ENCODE results near the gene ZDHHC9.

The ZDHHC9 gene

DNA sequence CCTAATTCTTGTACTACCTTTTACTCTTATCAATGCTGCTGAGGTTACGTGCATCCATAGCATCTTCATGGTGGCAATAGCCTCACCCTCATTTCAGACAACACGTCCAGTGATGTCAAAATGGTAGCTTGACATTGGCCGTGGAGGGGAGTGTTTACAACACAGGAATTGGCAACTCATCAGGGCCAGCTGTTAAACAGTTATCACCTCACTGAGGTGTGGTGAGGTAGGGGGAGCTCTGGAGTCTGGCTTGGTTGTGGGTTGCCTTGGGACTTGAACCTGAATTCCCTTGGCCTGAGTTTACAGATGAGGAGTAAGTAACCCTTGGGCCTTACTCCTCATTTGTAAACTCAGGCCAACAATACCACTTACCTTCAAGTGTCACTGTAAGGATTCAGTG is 53.5 kb downstream of the ZDHHC9 start:
- TF ChIP-seq Cebpa-rat (IDR thresholded peaks at IDR 0.05) = no peak
- Histone ChIP-seq H4K20me1 (peaks cover 82% of the 10 kb centered on the region), H3K9me3 (no peaks in the 10 kb centered on the region), H3K4me3 (no peak overlapping the region), H3K4me2 (no peak overlapping the region), H3K27me3 (peaks cover 42% of the 10 kb centered on the region), H3K36me3 (peaks cover 80% of the 10 kb centered on the region), H3K9ac (no peak overlapping the region), H3K27ac (no peak overlapping the region), H3K4me1 (peaks cover 34% of the 10 kb centered on the region)

GRCh38 chrX:129788527-129788926 is 55.2 kb downstream of the ZDHHC9 start:
- H3K4me1 ChIP-seq = peaks cover 50% of the 10 kb centered on the region
- H3K4me2 ChIP-seq = no peak overlapping the region
- peaks cover 77% of the 10 kb centered on the region for H3K36me3 ChIP-seq
- H3K9me3 ChIP-seq = no peaks in the 10 kb centered on the region
- H3K27ac ChIP-seq = no peak overlapping the region
- peaks cover 40% of the 10 kb centered on the region for H3K27me3 ChIP-seq
- no peak overlapping the region for H3K9ac ChIP-seq
- H3K4me3 ChIP-seq = no peak overlapping the region
- no peak for TF ChIP-seq Cebpa-rat (IDR thresholded peaks at IDR 0.05)
- H4K20me1 ChIP-seq = peaks cover 86% of the 10 kb centered on the region

GRCh38 chrX:129787336-129788055 is 56.2 kb downstream of the ZDHHC9 start:
- H3K27me3 ChIP-seq = peaks cover 46% of the 10 kb centered on the region
- peak overlapping the region; percentile 97 for H3K4me2 ChIP-seq
- peaks cover 61% of the 10 kb centered on the region for H3K4me1 ChIP-seq
- H3K9me3 ChIP-seq = no peaks in the 10 kb centered on the region
- peaks cover 86% of the 10 kb centered on the region for H4K20me1 ChIP-seq
- peak overlapping the region; percentile 79 for H3K27ac ChIP-seq
- no peak overlapping the region for H3K9ac ChIP-seq
- TF ChIP-seq Cebpa-rat (IDR thresholded peaks at IDR 0.05) = no peak
- peaks cover 77% of the 10 kb centered on the region for H3K36me3 ChIP-seq
- no peak overlapping the region for H3K4me3 ChIP-seq

DNA sequence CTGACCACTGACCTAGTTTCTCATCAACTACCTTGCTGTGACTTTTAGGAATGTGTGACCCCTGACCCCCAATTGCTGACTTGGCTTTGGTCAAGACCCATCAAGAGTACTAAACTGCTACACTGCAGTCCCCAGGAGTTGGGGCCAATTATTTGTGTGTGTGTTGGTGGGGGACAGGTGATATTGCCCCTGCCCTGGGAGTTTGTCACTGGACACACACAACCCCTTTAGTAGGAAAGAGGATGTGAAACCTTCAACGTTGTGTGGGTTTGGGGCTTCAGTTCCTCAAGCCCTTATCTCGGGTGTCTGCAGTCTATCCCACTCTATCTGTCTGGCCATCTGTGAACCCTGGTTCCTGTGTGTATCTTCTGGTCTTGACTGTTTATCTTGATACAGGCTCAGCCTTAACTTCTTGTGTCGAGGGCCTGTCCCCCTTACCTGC is 57.5 kb downstream of the ZDHHC9 start:
- peak overlapping the region; percentile 97 for H3K4me2 ChIP-seq
- peak overlapping the region; percentile 48; the same call in 1 of the 2 replicates for H3K9ac ChIP-seq
- TF ChIP-seq Cebpa-rat (IDR thresholded peaks at IDR 0.05) = no peak
- H3K36me3 ChIP-seq = peaks cover 71% of the 10 kb centered on the region
- H3K4me1 ChIP-seq = peaks cover 72% of the 10 kb centered on the region
- H3K27me3 ChIP-seq = peaks cover 49% of the 10 kb centered on the region
- H3K9me3 ChIP-seq = no peaks in the 10 kb centered on the region
- H3K4me3 ChIP-seq = peak overlapping the region; percentile 43; the same call in 1 of the 2 replicates
- peak overlapping the region; percentile 79 for H3K27ac ChIP-seq
- H4K20me1 ChIP-seq = peaks cover 85% of the 10 kb centered on the region

- Histone ChIP-seq H3K9ac (peak overlapping the region; percentile 48; the same call in 1 of the 2 replicates), H3K4me2 (peak overlapping the region; percentile 97), H3K4me3 (peak overlapping the region; percentile 43), H3K27ac (peak overlapping the region; percentile 79), H3K27me3 (peaks cover 47% of the 10 kb centered on the region), H3K4me1 (peaks cover 72% of the 10 kb centered on the region), H4K20me1 (peaks cover 76% of the 10 kb centered on the region), H3K9me3 (no peaks in the 10 kb centered on the region), H3K36me3 (peaks cover 62% of the 10 kb centered on the region)
- no peak for TF ChIP-seq Cebpa-rat (IDR thresholded peaks at IDR 0.05)
These were observed 58.3 kb downstream of the ZDHHC9 start for GRCh38 chrX:129785160-129785947.

- H4K20me1 ChIP-seq = peaks cover 67% of the 10 kb centered on the region
- no peaks in the 10 kb centered on the region for H3K9me3 ChIP-seq
- peak overlapping the region; percentile 86; the same call in 1 of the 2 replicates for H3K27ac ChIP-seq
- H3K9ac ChIP-seq = 0 out of 2 replicates have a peak overlapping the region, but pooled peaks have one; percentile 2
- peaks cover 52% of the 10 kb centered on the region for H3K36me3 ChIP-seq
- no peak overlapping the region for H3K4me3 ChIP-seq
- TF ChIP-seq Cebpa-rat (IDR thresholded peaks at IDR 0.05) = no peak
- H3K27me3 ChIP-seq = peaks cover 49% of the 10 kb centered on the region
- peak overlapping the region; percentile 97 for H3K4me2 ChIP-seq
- peaks cover 77% of the 10 kb centered on the region for H3K4me1 ChIP-seq
These were observed 59.3 kb downstream of the ZDHHC9 start for GRCh38 chrX:129784371-129784770.

- H3K9me3 ChIP-seq = no peaks in the 10 kb centered on the region
- peaks cover 43% of the 10 kb centered on the region for H3K36me3 ChIP-seq
- peak overlapping the region; percentile 29; the same call in 1 of the 2 replicates for H3K9ac ChIP-seq
- H3K27me3 ChIP-seq = peaks cover 56% of the 10 kb centered on the region
- peaks cover 82% of the 10 kb centered on the region for H3K4me1 ChIP-seq
- H3K27ac ChIP-seq = peak overlapping the region; percentile 86
- peak overlapping the region; percentile 71 for H3K4me3 ChIP-seq
- peaks cover 64% of the 10 kb centered on the region for H4K20me1 ChIP-seq
- peak overlapping the region; percentile 97 for H3K4me2 ChIP-seq
- no peak for TF ChIP-seq Cebpa-rat (IDR thresholded peaks at IDR 0.05)
These were observed 60.4 kb downstream of the ZDHHC9 start for GRCh38 chrX:129783291-129783713.

DNA sequence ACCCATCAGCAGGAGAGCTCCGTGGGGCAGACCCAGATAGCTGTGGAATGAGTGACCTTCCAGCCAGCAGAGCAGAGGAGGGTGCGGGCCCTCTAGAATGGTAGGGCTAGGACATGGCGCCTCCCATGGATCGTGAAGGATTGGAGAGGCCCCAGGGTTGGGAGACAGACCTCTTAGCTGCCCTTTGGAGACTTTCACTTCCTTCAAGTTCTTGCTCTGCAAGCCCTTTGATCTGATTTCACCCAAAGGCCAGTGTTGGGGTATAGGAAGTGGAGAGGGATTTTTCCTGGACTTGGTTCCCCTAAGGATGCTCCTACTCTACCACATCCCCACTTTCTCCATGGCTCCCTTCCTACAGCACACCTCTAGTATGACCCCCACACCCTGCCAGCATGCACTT is 61.0 kb downstream of the ZDHHC9 start:
- Histone ChIP-seq H3K9me3 (no peaks in the 10 kb centered on the region), H3K27me3 (peaks cover 56% of the 10 kb centered on the region), H3K4me3 (peak overlapping the region; percentile 71), H3K9ac (peak overlapping the region; percentile 77; the same call in 1 of the 2 replicates), H3K4me1 (peaks cover 85% of the 10 kb centered on the region), H4K20me1 (peaks cover 63% of the 10 kb centered on the region), H3K4me2 (peak overlapping the region; percentile 97), H3K36me3 (peaks cover 39% of the 10 kb centered on the region), H3K27ac (peak overlapping the region; percentile 86)
- no peak for TF ChIP-seq Cebpa-rat (IDR thresholded peaks at IDR 0.05)

DNA sequence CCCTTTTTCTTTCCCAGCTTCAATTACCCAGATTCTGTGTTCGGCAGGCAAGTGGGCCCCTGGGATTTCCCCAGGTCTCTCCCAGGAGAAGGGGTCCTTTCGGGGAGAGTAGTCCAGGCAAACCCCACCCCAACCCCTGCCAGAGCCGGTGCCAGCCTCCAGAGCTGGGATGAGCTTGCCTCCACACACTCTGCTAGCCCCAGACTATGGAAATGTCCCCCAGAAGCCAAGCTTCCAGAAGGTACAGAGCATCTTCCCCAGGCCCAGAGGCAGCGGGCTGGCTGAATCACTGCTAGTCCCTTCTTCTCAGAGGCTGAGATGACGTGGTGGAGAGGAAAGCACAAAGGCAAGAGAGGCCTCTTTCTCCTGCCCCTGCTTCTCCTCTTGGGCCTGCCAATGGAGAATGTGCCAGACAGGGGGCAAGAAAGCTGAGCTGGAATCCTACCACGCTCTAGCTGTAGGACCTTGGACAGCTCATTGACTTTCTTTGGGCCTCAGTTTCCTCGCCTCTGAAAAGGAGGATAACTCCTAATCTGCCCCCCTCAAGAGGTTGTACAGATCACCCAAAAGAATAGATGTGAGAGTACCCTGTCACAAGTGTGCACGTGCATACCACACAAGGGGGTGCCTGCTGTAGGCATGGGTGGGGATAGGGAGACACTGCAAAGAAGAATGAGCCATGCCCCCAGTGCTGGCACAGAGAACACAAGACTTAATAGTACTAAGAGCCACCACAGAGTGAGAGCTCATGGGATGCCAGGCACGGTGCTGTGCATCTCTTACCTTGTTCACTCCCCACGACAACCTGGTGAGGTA is 61.8 kb downstream of the ZDHHC9 start:
- H3K9me3 ChIP-seq = no peaks in the 10 kb centered on the region
- peak overlapping the region; percentile 71 for H3K4me3 ChIP-seq
- peaks cover 32% of the 10 kb centered on the region for H3K36me3 ChIP-seq
- peaks cover 85% of the 10 kb centered on the region for H3K4me1 ChIP-seq
- peak overlapping the region; percentile 86 for H3K27ac ChIP-seq
- H3K27me3 ChIP-seq = peaks cover 58% of the 10 kb centered on the region
- no peak for TF ChIP-seq Cebpa-rat (IDR thresholded peaks at IDR 0.05)
- H3K4me2 ChIP-seq = peak overlapping the region; percentile 97
- peak overlapping the region; percentile 77 for H3K9ac ChIP-seq
- peaks cover 55% of the 10 kb centered on the region for H4K20me1 ChIP-seq
